DOHH2 (cell line): ENCODE measurements around the gene MEA1.

Experiments
- CTCF ChIP-seq: fragments of 200-600 bp; sonication (generic); IDR thresholded peaks from one replicate; pipeline ENCODE4 v1.5.1; 2014; ENCODE audit warnings: antibody characterized with exemption, mild to moderate bottlenecking, low read depth, low read length; ENCODE audit not compliant: poor library complexity, severe bottlenecking
- EZH2phosphoT487 ChIP-seq: fragments of 200-600 bp; sonication (generic); IDR thresholded peaks from 2 replicates; pipeline ENCODE4 v1.6.1; 2017; ENCODE audit warnings: borderline replicate concordance, mild to moderate bottlenecking, antibody characterized with exemption, low read length, moderate library complexity, mixed read lengths

DNA sequence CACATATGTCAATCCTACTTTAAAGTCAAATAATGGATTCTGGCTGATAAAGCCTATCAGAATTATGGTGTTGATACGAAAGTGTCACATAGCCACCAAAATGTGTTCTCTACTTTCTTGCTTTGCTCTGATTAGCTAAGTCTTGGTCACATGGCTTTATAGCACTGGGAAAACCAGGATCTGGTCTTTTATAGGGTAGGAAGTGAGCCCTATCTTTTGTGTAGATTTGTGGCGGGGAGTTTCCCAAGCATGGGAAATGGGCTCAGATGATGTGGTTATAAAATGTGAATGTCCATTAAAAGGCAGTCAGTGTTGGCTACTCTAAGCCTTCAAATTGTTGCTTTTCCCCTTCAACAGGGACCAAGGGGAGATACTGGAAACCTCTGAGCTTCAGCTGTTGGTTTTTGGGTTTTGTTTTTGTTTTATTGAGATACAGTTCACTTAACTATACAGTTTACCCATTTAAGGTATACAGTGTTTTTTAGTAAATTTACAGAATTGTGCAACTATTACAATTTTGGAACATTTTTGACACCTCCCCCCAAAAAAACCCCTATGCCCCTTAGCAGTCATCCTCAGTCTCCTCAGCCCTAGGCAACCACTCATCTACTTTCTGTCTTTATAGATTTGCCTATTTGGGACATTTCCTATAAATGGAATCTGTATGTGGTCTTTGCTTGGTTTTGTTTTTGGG lies 19.9 kb upstream of the MEA1 start:
- TF ChIP-seq CTCF (no peak), EZH2phosphoT487 (no peak)
